Measurements from ENCODE around the gene CDH5.

The CDH5 gene

GRCh38 chr16:66420396-66420795 is 53.9 kb downstream of the CDH5 start:
- no peak for DNase-seq

- DNase-seq, result no peak
These were observed 55.4 kb downstream of the CDH5 start for GRCh38 chr16:66421891-66422290.

- no peak for DNase-seq
These were observed 55.9 kb downstream of the CDH5 start for GRCh38 chr16:66422366-66422765.

- DNase-seq, result no peak
These were observed 56.7 kb downstream of the CDH5 start for GRCh38 chr16:66423177-66423576.

GRCh38 chr16:66425651-66426050 is 59.2 kb downstream of the CDH5 start:
- DNase-seq, result no peak

- DNase-seq, result no peak
These were observed 59.9 kb downstream of the CDH5 start for GRCh38 chr16:66426112-66427035.

- no peak for DNase-seq
These were observed 60.8 kb downstream of the CDH5 start, which contains the start of gene BEAN1 for GRCh38 chr16:66427036-66427860. BEAN1 (plus strand) TSS chr16:66427295; CDS start chr16:66437677, 10,382 bp downstream.

GRCh38 chr16:66427871-66428681 is 61.6 kb downstream of the CDH5 start:
- no peak for DNase-seq

- no peak for DNase-seq
These were observed 62.3 kb downstream of the CDH5 start for GRCh38 chr16:66428682-66429251.

- DNase-seq, result no peak
These were observed 62.9 kb downstream of the CDH5 start for GRCh38 chr16:66429290-66429962.

- DNase-seq, result no peak
These were observed 63.7 kb downstream of the CDH5 start for GRCh38 chr16:66430214-66430613.

GRCh38 chr16:66431760-66432159 is 65.3 kb downstream of the CDH5 start:
- DNase-seq, result no peak

- no peak for DNase-seq
These were observed 65.9 kb downstream of the CDH5 start for GRCh38 chr16:66432429-66432828.

- DNase-seq, result no peak
These were observed 68.3 kb downstream of the CDH5 start for GRCh38 chr16:66434619-66435430.

- DNase-seq, result no peak
These were observed 69.4 kb downstream of the CDH5 start for GRCh38 chr16:66435896-66436295.

GRCh38 chr16:66437391-66437945 is 71.0 kb downstream of the CDH5 start:
- DNase-seq, result no peak

- DNase-seq, result no peak
These were observed 72.0 kb downstream of the CDH5 start for GRCh38 chr16:66438536-66438935.

- DNase-seq, result no peak
These were observed 72.7 kb downstream of the CDH5 start for GRCh38 chr16:66439051-66439730.

GRCh38 chr16:66440271-66440802 is 73.8 kb downstream of the CDH5 start:
- DNase-seq, result no peak

GRCh38 chr16:66440970-66441369 is 74.5 kb downstream of the CDH5 start:
- DNase-seq, result no peak
